Upper lobe of right lung (tissue), 1 donor: ENCODE measurements around the gene DEDD2. TPM values are rescaled to one million over a fixed set of nuclear protein-coding genes. Genes with fewer than 3 reads are reported as not detected.

ENCODE experiments used
- ATAC-seq: fragments of 200-7000 bp; cut with Tn5 transposase; one replicate; pipeline ENCODE4 v1.9.1; 2020; ENCODE audit warnings: mild to moderate bottlenecking, moderate library complexity
- DNase-seq: peaks from one replicate; pipeline ENCODE4 v3.0.0-alpha.2; 2020
- H3K27ac ChIP-seq: fragments of 200-600 bp; one replicate; pipeline ENCODE4 v1.8.0; 2022
- H3K27me3 ChIP-seq: fragments of 200-600 bp; one replicate; pipeline ENCODE4 v1.8.0; 2022; ENCODE audit warnings: mild to moderate bottlenecking
- H3K36me3 ChIP-seq: fragments of 200-600 bp; one replicate; pipeline ENCODE4 v1.8.0; 2022
- H3K4me1 ChIP-seq: fragments of 200-600 bp; one replicate; pipeline ENCODE4 v1.8.0; 2022
- H3K4me3 ChIP-seq: fragments of 200-600 bp; one replicate; pipeline ENCODE4 v1.8.0; 2022; ENCODE audit warnings: mild to moderate bottlenecking
- H3K9me3 ChIP-seq: fragments of 200-600 bp; one replicate; pipeline ENCODE4 v1.8.0; 2022
- intact Hi-C: fragments of 100-400 bp; cut with DNase I; formaldehyde crosslinking; loops from one replicate; pipeline ENCODE4 v1.11.0; 2022
- total RNA-seq: library from RNA; stranded (reverse); fragmentation: NEBNext Ultra II Directional; extraction: Animal tissue kit (Norgen Biotek cat#: 25700); gene quantifications from one replicate; pipeline ENCODE4 v1.2.1, GENCODE V29; 2021
- TF ChIP-seq, protein P1 (sequence below): fragments of 200-600 bp; IDR thresholded peaks from one replicate; pipeline ENCODE4 v1.8.0; 2022; ENCODE audit warnings: antibody characterized with exemption
- donor health status: DM: no; HTN: yes; CAD: no; lungs with severe emphysema.

The DEDD2 gene
- total RNA-seq, 1 donor from 2014 or later: 25.1 TPM

DNA sequence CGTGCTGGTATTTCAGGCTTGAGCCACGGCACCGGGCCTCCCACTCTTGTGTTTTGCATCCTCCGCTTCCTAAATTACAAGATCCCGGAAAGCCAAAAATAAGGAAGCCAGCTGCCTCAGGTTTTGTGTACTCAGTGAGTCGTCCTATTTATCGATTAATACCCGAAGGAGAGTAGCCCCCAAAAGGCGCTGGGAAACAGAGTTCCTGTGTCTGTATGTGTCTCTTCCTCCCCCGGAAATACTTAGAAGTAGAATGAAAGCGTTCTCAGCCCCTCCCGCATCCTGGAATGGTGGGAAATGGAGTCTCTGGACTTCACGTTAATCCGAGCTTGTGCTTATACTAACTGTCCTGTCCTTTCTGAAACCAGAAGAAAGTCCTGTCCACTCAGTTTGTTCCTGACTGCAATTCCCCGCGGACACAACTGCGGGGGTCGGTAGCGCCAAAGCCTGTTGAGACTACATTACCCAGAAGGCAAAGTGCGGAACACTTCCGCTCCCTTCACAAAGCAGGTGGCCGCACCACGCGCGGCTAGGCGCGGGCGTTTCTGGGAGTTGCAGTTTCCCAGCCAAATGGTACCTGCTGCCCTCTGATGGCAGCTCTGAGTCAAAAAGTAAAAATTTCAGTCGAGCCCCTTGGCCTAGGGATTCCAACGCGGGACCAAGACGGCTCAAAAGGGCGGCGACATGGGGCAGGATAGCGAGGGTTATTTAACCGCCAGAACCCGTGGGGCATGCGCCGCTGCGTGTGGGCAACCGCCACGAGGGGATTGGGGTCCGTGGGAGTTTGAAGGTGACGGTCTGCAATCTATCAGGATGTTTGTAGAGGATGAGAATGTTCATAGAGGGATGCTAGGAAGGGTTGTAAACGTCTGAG, 27.1 kb upstream of the DEDD2 start:
- TF ChIP-seq, protein P1, sequence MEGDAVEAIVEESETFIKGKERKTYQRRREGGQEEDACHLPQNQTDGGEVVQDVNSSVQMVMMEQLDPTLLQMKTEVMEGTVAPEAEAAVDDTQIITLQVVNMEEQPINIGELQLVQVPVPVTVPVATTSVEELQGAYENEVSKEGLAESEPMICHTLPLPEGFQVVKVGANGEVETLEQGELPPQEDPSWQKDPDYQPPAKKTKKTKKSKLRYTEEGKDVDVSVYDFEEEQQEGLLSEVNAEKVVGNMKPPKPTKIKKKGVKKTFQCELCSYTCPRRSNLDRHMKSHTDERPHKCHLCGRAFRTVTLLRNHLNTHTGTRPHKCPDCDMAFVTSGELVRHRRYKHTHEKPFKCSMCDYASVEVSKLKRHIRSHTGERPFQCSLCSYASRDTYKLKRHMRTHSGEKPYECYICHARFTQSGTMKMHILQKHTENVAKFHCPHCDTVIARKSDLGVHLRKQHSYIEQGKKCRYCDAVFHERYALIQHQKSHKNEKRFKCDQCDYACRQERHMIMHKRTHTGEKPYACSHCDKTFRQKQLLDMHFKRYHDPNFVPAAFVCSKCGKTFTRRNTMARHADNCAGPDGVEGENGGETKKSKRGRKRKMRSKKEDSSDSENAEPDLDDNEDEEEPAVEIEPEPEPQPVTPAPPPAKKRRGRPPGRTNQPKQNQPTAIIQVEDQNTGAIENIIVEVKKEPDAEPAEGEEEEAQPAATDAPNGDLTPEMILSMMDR: peak; percentile 63
- peak; percentile 66 for ATAC-seq
- Histone ChIP-seq H3K27me3 (no peaks in the 10 kb centered on the region), H3K4me1 (peaks cover 32% of the 10 kb centered on the region), H3K4me3 (peak overlapping the region; percentile 88), H3K9me3 (no peaks in the 10 kb centered on the region), H3K27ac (peak overlapping the region; percentile 90), H3K36me3 (peaks cover 8% of the 10 kb centered on the region)
- intact Hi-C loops: no loop called here
- DNase-seq: peak; percentile 96

DNA sequence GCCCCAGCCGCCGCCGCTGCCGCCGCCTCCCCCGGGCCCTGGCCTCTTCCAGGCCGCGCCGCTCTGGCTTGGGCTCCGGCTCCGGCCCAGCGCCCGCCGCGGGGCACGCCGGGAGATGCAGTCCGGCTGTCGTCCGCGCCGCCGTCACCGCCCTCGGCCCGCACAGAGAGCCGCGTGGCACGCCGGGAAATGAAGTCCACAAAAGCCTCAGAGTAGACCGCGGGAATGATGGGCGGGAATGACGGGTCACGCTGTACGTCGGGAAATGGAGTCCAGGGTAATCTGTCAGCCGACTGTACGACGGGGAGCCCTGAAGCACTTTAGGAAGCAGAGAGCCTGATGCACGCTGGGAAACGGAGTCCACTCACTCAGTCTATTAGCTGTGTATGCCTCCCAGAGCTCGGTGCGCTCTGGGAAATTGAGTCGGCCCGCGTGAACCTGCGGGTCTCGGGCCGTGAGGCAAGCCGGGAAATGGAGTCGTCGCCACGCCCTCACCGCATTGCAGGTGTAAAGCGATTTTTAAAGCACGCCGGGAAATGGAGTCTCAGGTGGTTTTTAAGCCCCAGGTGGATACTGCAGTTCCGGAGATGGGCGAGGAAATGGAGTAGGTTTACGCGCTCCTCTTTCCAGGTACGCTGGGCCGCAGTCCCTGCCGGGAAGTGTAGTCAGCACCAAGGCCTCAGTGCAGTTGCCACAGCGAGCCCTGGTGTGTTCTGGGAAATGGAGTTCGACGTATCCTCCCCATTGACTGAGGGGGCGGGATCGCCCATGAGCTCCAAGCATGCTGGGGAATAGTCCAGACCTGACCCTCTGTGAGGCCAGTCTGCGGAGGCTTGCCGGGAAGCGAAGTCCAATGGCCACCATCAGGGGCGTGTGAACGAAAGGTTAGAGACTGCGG, 25.3 kb upstream of the DEDD2 start, which contains the start of gene GSK3A:
GSK3A (minus strand) TSS at position 91 of the 898 bp plus-strand sequence. CDS start 137 bp downstream, outside the sequence.
- H3K36me3 ChIP-seq: peaks cover 11% of the 10 kb centered on the region
- no peaks in the 10 kb centered on the region for H3K27me3 ChIP-seq
- peaks cover 32% of the 10 kb centered on the region for H3K4me1 ChIP-seq
- peak within 1 kb of the TSS; percentile 90 for H3K27ac ChIP-seq
- H3K4me3 ChIP-seq: peak within 1 kb of the TSS; percentile 88
- intact Hi-C loops: no loop called here
- ATAC-seq (peak; percentile 88), DNase-seq (peak; percentile 99)
- H3K9me3 ChIP-seq: no peaks in the 10 kb centered on the region
- TF ChIP-seq, protein P1: no peak

DNA sequence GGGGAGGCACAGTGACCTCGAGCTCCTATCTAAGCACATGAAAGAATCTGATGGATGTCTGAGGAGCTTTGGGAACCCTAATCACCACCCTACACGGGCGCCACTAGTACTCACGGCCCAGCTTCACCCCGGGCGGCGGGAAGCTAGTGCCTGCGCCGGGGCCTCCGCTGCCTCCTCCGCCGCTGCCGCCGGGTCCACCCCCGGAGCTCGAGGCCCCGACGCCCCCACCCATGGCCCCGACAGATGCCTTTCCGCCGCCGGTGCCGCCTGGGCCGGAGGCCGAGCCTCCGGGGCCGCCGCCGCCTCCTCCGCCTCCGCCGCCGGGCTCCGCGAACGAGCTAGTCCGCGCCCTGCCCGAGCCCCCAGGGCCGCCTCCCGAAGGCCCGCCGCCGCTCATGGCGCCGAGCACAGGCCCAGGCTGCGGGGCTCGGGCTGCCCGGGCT, 24.6 kb upstream of the DEDD2 start:
- H3K27ac ChIP-seq: peak overlapping the region; percentile 87
- DNase-seq (no peak), ATAC-seq (no peak)
- TF ChIP-seq, protein P1: no peak
- H3K4me1 ChIP-seq: peaks cover 32% of the 10 kb centered on the region
- peaks cover 11% of the 10 kb centered on the region for H3K36me3 ChIP-seq
- intact Hi-C loops: no loop called here
- no peaks in the 10 kb centered on the region for H3K9me3 ChIP-seq
- H3K27me3 ChIP-seq: no peaks in the 10 kb centered on the region
- peak overlapping the region; percentile 88 for H3K4me3 ChIP-seq

DNA sequence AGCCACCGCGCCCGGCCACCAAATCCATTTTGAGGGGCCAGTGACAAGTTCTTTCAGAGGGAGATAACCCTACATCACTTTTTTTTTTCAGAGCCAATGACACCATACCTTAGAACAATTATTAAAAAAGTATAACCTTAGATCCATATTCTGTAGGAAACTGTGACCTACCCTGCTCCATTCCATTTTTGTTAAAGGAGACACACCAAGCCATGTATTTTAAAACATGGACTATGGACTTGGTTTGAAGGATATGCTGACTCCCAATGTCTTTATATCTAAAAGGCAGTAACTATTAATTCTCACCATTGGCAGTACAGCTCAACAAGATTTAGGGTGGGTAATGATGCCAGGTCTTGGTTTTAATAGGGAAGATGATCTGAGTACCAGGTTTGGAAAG, 23.8 kb upstream of the DEDD2 start:
- Histone ChIP-seq H3K4me3 (peak overlapping the region; percentile 88), H3K36me3 (peaks cover 18% of the 10 kb centered on the region), H3K27me3 (no peaks in the 10 kb centered on the region), H3K9me3 (no peaks in the 10 kb centered on the region), H3K4me1 (peaks cover 30% of the 10 kb centered on the region), H3K27ac (peak overlapping the region; percentile 87)
- DNase-seq (no peak), ATAC-seq (no peak)
- TF ChIP-seq, protein P1: no peak
- intact Hi-C loops: no loop called here

DNA sequence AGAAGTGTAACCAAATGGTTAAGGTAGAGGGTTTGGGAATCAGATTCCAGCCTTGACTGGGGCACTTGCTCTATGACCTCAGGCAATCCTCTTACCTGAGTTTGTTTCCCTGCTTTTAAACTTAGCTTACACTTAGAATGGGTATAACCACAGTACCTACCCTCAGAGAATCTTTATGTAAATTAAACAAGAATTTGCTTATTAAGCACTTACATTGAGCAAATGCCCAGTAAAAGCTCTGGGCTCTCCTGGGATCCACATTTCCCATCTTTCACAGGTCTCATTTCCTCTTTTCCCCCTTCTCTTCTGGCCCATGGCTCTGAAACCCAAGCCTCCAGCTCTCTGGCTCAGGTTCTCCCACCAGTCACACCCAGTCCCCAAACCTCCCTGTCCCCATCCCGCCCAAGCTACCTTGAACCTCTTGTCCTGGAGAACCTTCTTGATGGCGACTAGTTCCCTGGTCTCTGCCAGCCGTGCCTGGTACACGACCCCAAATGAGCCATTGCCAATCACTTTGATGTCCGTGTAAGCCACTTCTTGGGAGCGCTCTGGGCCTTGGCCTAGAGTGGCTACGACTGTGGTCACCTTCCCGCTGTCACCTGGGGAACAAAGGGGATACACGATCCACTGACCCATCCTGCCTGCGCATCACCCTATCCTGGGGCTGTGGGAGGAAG, 22.2 kb upstream of the DEDD2 start:
- Histone ChIP-seq H3K9me3 (no peaks in the 10 kb centered on the region), H3K27ac (no peak overlapping the region), H3K4me1 (peaks cover 25% of the 10 kb centered on the region), H3K4me3 (no peak overlapping the region), H3K27me3 (no peaks in the 10 kb centered on the region), H3K36me3 (peaks cover 34% of the 10 kb centered on the region)
- intact Hi-C loops: no loop called here
- ATAC-seq (no peak), DNase-seq (no peak)
- TF ChIP-seq, protein P1: no peak
